HG02571 (cell line): ENCODE results near the gene MFF.

Experiments used
- ATAC-seq: cut with Tn5 transposase; IDR thresholded peaks from one replicate; pipeline ENCODE4 v1.9.1; 2021; ENCODE audit warnings: mild to moderate bottlenecking, moderate library complexity; ENCODE audit not compliant: unreplicated experiment

MFF gene, protein sequence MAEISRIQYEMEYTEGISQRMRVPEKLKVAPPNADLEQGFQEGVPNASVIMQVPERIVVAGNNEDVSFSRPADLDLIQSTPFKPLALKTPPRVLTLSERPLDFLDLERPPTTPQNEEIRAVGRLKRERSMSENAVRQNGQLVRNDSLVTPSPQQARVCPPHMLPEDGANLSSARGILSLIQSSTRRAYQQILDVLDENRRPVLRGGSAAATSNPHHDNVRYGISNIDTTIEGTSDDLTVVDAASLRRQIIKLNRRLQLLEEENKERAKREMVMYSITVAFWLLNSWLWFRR

DNA sequence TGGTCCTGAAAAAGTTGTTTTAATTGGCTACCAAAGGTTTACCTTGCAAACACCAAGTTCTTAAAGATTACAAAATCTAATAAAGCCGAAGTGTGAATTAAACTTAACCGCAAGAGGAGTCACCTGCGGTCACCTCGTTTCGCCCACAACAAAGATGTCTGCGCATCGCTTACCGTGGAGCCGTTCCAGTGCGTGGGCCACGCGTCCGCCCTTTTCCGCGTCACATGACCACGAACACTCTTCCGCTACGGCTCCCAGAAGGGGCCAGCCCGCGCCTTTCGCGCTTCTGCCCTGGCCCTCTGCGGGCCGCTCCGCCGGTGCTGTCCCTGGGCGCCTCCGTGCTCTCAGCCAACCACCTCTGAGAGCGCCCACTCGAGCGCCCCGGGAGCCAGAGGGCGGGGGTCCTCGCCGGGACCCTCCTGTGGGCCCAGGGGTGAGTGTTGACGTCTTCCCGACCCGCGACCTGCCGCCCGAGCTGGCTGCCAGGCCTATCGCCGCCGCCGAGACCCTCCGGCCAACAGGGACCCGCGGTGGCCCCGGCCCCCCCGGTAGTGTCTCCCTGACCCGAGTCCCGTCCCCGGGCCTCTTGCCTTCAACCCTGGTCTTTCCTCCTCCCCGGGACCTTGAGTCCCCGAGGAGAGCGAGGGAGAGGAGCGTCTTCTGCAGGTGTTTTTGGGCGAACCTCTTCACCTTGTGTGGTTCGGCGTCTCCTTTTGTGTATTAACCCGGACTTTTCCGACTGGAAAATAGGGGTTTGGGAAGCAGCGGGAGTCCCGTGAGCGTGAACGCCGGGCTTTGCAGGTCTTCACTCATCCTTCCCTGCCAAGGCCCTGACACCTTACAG, at the start of gene MFF:
Gene MFF (plus strand): TSS at position 257 of the 844 bp plus-strand sequence. CDS start 5,415 bp downstream, outside the sequence.
- ATAC-seq, result peak; percentile 94

DNA sequence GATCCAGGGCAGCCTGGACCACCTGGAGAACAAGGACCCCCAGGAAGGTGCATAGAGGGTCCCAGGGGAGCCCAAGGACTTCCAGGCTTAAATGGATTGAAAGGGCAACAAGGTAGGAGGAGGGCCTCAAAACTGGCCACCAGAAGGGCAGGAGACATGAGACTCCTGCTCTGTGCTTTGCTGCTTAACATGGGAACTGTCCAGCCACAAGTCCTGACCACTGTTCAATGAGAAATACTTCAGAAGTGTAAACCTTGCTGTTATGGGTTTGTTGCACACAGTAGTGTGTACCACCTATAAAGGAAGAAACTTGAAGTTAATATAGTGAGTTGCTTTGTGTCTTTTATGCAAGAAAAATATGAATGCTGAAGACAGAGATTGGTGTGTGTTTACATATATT, 44.2 kb upstream of the MFF start:
- no peak for ATAC-seq

DNA sequence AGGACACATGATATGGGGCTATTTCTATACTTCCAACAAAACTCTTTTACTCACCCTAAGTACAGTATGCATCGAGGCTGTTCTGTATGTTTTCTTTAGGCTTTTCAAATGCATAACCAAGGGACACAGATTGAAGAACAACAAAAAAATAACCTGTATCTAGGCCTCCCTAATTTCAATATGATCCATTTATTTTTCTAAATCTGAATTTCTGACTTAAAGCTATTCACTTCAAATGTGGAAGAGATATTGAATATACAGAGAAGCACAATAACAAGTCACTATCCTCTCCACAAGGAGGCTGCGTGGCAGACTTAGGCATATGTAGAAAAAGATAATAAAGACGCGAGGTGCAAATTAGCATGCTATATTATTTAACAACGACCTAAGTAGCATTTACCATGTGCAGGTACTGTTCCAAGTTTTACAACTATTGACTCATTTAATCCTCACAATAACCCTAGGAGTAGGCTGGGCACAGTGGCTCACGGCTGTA, 39.3 kb upstream of the MFF start:
- no peak for ATAC-seq

DNA sequence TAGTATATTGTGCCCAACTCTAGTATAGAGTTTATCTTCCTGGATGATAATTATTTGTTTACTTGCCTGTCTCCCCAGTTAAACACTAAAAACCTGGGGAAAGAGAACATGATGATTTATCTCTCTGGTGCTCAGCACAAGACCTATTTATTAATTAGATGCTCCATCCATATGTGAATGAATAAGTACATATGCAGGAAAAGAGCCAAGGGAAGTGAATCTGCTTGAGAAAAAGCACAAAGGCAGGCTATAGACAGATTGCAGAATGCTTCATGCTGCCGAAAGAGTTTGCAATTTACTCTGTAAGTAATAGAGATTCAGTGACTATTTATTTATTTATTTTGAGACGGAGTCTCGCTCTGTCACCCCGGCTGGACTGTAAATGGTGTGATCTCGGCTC, 37.3 kb upstream of the MFF start:
- no peak for ATAC-seq

DNA sequence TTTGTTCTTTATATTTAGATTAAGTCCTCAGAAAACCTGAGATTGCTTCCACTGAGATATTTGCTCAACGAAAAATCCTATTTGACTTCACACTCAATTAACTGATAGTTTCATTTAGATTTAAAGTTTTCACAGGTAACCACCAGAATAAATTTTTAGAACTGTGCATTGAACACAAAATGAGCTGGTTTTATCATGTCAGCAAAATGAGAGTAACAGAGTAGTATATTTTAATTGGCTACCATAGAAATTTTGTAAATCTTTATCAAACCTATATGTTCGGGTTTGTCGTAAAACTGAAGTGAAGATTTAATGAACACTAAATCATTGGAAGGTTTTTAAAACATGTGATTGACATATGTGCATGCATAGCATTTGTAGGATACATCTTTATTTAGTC, 32.7 kb upstream of the MFF start:
- ATAC-seq, result no peak

DNA sequence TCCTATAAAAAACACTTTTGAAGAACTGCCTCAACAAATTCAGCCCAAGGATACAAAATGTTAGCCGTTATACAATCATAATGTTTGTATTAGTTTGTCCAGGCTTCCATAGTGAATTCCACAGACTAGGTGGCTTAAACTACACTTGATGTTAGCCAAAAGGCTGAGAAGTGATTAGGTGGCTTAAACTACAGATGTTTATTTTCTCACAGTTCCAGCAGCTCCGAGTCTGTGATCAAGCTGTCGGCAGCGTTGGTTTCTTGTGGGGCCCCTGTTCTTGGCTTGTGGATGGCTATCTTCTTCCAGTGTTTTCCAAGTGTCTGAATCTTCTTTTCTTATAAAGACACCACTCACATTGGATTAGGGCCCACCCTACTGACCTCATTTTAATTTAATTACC, 31.5 kb upstream of the MFF start:
- no peak for ATAC-seq

DNA sequence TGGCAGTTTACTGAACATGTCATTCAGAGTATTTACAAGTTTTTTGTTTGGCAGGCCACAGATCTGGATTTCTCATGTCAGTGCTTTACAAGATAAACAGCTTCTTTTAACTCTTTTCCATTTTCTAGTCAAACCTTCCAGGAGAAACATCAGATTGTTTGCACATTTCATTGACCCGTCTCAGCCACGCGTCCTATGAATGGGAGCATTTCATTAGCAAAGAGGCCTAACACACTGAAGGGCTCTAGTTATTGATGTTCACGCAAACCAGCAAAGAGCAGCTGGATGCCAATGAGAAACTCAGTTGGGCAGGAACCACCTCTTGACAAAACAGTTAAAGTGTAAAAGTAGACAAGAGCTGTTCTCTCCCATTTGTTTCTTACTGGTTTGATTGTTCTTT, 29.2 kb upstream of the MFF start:
- ATAC-seq, result no peak

DNA sequence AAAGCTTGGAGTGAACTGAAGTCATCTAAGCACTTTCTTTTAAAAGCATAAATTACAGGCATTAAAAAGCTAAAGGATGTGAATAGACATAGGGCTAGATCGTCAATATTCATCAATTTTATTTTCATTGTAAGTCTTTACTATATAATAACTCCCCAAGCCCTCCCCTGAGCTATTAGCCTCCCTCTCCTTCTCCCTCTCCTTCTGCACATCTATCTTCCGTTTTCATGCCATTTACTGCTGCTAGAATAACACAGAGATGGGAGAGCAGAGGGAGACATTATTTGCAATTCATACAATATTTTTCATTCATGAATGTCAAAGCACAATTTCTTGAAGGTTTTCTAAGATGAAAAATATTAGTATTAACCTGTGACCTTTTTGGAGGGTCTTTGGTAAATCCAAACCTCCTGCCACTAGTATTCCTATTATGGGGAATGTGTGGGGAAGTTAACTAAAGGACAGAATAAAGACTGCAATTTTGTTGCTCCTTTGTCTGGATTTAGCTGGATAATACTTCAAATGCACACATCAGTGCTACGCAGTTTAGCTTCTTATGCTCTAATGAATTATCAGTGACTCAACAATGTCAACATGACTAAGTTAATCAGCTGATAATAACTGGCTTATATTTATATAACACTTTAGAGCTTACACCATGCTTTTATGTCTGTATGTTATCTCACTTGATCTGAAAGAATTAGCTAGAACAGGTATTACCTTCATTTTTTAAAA, 28.2 kb upstream of the MFF start:
- ATAC-seq, result no peak

DNA sequence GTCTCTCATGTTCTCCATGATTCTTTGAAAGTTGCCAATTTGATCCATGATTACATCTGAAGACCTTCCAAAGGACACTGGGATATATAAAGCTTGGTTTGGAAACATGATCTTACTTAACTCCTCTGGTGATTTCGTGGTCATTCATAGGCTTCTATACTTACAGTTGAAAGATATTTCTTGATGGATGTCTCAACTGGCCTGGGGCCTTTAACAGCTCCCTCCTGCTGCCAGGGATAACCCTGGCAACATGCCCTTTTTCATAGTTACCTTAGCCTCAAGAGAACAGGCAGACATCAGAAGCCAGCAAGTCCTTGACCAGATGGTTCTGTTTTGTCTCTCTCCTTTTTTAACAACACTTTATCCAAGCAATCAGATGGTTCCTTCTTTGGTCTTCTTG, 23.5 kb upstream of the MFF start:
- ATAC-seq, result no peak

DNA sequence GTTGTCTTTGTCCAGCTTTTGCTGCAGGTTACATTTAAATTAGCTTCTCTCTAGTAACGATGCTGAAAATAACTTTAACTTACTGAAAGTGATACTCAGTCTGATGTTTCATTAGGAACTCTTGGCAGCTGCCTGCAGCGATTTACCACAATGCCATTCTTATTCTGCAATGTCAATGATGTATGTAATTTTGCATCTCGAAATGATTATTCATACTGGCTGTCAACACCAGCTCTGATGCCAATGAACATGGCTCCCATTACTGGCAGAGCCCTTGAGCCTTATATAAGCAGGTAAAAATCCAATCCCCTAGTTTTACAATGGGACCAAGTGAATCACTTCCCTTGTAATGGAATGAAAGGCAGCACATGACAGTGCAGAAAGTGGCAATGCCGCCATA, 16.3 kb upstream of the MFF start:
- peak; percentile 79 for ATAC-seq

DNA sequence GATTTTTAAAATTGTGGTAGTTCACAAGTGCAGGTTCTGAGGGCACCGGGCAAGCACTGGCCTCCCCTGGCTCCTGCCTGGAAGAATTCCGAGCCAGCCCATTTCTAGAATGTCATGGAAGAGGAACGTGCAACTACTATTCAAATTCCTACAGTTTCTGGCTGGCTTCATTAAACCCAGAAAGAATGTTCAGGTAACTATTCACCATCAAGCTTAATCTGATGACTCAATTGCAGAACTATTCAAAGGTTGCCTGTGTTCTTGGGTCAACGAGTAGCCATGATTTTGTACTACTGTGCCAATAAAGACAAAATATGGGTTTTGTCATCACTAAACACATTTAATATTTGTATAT, 14.3 kb upstream of the MFF start:
- no peak for ATAC-seq

DNA sequence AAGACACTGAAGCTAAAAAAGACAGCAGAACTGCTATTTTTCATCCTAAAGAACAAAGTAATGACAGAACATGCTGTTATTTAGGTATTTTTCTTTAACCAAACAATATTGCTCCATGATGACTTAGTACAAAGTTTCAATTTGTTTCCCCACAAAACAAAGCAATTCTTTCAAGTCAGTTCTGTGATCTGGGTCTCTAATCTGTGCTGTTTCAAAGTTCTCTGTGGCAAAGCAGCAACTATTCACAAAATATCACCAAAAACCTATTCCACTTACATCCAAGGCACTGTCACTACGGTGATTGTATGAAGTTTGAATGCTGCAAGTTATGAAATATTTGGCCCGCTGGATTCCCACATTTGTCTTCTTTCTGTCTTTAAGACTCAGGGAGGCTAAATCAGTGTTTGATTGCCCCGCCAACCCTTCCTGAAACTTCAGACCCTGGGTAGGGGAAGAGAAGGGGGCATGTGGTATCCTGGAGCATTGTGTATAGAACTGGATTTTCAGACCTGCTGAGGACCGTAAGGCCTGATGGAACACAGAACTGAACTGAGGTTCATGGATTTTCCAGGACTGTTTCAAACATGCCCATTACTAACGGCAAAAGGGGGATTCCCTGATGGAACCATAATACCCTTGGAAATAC, 13.1 kb upstream of the MFF start:
- no peak for ATAC-seq

DNA sequence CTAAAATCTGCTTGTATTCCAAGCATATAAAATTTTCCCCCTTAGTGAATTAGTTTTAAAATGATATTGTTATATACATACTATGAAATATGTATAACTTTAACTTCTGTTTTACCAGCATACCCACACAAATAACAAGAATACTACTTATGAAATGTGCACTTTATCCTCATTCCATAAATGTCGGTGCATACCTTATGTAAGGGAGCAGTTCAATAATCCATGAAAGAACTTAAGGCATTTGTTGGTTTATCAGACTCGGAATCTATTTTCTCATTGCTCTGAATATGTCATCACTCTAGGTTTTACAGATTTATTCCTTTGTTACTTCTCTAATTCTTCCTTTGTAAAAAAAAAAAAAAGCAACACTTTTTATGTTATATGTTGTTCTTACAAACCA, 12.5 kb upstream of the MFF start:
- ATAC-seq, result no peak

DNA sequence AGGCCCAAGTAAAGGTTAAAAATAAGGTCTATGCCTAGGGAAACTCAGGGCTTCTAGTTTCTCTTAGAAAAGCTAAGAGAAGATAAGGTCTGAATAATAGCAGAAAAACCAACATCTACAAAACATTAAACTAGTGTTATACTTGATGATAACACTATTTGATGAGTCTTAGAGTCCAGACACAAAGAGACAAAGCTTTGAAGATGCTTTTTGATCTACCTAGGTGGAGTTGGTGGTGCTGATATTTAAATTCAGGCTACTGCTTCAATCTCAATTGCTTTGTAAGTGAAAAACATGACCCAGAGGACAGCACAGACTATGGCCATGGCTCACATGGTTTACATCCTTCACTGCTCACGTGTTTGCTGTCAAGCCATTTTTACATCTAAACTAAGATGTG, 11.7 kb upstream of the MFF start:
- no peak for ATAC-seq

DNA sequence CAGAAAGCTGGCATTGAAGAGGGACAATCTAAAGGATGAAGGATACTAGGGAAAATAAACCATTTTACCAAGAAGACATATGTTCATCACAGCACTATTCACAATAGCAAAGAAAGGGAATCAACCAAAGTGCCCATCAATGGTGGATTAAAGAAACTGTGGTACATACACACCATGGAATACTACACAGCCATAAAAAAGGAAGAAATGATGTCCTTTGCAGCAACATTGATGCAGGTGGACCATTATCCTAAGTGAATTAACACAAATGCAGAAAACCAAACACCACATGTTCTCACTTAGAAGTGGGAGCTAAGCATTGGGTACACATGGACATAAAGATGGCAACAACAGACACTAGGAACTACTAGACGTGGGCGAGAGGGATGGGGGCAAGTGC, 7.2 kb upstream of the MFF start:
- no peak for ATAC-seq

DNA sequence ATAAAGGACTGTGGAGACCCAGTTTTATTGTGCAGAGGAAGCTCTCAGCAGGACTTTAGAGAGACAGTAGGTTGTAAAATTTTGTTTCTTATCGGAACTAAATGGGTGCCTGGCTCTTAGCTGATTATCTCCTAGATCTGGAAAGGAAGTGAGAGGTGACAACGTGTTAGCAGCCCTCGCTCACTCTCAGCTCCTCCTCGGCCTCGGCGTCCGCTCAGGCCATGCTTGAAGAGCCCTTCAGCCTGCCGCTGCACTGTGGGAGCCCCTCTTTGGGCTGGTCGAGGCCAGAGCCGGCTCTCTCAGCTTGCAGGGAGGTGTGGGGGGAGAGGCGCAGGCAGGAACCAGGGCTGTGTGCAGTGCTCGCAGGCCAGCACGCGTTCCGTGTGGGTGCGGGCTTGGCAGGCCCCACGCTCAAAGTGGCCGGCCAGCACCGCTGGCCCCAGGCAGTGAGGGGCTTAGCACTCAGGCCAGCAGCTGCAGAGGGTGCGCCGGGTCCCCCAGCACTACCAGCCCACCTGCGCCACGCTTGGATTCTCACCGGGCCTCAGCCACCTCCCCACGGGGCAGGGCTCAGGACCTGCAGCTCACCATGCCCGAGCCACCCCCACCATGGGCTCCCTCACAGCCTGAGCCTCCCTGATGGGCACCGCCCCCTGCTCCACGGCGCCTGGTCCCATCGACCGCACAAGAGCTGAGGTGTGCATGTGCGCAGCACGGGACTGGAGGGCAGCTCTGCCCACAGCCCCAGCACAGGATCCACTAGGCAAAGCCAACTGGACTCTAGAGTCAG, 4.6 kb upstream of the MFF start:
- no peak for ATAC-seq

DNA sequence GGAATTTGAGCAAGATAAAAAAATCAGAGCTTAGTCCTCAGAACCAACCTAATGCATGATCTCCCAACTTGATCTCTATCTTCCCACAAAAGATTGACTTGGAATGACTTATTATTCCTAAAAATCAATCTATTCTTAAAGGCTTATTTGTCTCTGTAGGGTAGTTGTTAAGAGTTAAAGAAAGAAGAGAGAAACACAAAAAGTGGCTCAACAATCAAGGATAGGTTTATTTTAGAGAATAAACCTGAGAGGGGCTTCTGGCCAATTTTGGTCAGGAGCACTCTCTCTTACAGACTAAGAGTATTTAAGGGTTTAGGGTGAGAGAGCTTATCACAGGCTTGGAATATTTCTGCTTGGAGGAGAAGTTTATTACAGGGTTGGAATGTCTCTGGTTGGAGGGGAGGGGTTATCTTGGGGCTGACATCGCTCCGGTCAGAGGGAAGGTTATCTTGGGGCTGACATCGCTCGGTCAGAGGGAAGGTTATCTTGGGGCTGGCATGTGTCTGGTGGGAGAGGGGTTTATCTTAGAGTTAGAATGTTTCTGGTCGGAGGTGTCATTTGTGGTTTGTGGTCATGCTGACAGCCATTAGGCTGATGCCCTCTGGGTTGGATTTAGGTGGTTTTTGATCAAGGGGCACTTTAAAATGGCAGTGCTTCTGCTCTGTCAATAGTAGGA, 2.4 kb upstream of the MFF start:
- ATAC-seq, result no peak

DNA sequence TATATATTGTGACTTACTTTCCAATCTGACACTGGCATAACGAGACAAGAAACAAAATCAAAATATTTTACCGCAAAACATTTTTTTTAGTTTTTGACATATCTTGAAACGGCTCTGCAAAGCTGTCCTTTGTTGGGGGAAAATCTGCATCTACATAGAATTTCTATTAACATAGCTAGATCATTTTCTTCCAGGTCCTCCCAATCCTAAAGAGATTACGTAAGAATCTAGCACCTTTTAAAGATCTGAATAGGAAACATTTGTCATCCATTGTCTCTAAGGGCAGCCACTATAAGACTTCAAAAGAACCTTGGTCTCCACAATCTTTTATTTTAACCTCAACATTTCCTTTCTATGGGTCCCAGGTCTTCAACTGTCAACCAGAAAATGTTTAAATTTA, 1.2 kb upstream of the MFF start:
- ATAC-seq, result no peak

DNA sequence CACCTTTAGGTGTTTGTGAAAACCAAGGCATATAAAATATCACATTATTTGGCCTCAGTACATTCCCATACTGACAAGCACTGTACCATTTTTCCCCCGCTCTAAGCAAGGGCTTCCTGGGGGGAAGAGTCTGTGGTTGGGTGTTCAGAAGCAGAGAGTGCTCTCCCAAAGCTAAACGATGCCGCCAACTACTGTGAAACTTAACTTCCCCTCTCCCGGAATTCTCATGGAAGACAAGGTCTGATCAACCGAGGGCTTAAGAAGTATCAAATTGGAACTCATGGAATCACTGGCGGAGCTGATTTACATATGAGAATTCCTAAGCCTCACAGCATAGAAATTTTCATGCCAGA, 433 bp upstream of the MFF start:
- ATAC-seq, result no peak

DNA sequence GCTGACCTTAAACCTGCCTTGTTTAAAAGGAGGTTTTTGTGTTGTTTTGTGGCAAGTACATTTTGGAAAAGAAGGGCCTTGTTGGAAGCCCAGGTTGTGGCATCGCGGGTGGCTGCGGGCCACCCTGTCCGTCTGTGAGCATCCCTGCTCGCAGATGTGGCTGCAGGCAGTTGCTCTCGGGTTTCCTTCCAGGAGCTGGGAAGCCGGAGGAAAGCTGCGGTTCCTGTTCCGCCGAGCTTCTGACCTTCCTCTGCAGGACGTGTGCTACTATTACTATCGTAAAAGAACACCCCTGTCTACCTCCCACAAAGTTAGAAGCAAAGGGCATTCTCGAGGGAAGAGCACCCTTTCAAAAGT, 766 bp downstream of the MFF start:
- peak; percentile 5 for ATAC-seq
